ENCODE results near the gene SASH1. TPM values are rescaled to one million over a fixed set of nuclear protein-coding genes. Genes with fewer than 3 reads are reported as not detected.

The SASH1 gene
- polyA plus RNA-seq, 6 donors from 2014 or later = not detected

GRCh38 chr6:148440877-148441453, 98.3 kb downstream of the SASH1 start:
- no peaks in the 10 kb centered on the region for H3K9me3 Mint-ChIP-seq
- no peak for ATAC-seq (ENCODE audit: low read depth in 2 of 2)
- H3K36me3 Mint-ChIP-seq = no peaks in the 10 kb centered on the region
- peaks cover 24 to 30% (median 30%) of the 10 kb centered on the region in 3 donors for H3K27me3 Mint-ChIP-seq
- DNase-seq = no peak
- no peak overlapping the region for H3K27ac Mint-ChIP-seq
- no peak overlapping the region for H3K4me3 Mint-ChIP-seq
- no peaks in the 10 kb centered on the region for H3K4me1 Mint-ChIP-seq

DNA sequence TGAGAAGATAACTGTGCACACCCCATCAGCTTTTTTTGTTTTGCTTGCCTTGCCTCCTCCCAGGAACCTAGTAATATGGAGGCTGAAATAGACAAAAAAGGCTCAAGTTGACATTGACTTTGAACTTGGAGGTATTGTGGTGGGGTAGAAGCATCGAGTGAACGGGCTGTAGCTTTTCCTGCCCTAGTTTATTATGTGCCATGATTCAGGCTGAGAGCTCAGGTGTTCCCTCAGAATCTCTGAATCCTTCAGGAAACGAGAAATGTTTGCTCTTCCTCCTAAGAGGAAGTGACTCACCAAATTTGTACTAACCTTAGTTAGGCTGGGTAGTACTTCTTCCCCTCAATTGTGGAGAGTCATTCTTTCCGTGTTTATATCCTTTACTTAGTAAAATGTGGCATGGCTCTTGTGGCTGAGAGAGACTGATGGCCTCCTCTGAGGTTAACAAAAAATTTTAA, 98.8 kb downstream of the SASH1 start:
- H3K36me3 Mint-ChIP-seq = no peaks in the 10 kb centered on the region
- ATAC-seq (ENCODE audit: low read depth in 2 of 2) (no peak), DNase-seq (no peak)
- H3K27ac Mint-ChIP-seq = no peak overlapping the region
- H3K9me3 Mint-ChIP-seq = no peaks in the 10 kb centered on the region
- H3K27me3 Mint-ChIP-seq = peaks cover 25 to 35% (median 28%) of the 10 kb centered on the region in 3 donors
- no peak overlapping the region for H3K4me3 Mint-ChIP-seq
- H3K4me1 Mint-ChIP-seq = no peaks in the 10 kb centered on the region

DNA sequence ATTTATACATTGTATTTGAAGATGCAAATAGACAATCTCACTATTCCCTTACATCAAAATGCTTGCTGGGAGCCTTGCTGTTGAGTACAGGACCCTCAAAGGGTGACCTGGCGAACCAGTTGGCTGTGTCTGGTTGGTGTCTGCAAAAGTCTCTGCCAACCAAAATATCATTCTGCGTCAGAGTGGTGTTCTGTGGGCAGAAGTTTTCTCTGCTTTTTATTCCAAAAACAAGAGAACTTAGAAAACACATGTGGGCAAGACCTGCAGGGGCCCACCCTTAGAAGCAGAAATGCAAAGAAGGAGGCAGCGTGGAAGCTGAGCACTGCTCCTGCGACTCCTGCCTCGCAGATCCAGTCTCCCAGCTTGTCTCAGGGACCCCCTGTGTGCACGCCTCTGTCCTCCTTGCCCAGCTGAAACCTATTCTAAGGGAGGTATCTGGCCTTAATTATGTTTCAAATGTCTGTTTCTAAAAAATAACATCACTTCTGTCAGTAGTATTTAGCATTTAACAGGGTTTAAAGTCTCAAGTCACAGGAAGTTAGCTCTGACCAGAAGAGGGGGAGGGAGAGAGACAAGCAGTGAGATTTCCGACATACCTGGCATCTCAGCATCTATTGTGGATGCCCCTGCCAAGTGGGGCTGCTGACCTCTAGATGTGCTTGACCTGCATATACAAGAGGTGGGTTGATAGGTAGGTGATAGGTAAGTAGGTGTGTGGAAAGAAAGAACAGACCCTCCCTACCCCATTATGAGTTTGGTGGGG, 101.3 kb downstream of the SASH1 start:
- no peak overlapping the region for H3K27ac Mint-ChIP-seq

DNA sequence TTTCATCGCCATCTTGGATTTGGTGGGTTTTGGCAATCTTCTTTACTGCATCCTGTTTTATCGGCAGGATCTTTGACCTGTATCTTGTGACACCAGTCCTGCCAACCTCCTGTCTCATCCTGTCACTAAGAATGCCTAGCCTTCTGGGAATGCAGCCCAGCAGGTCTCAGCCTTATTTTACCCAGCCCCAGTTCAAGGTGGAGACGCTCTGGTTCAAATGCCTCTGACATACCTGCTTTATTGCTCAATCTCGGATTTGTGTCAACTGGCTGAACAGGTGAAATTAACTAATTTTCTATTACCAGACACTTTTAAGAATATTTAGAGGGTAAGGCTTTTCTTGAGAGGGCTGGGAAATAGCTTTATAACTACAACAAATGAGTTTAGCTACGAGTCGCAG, 102.5 kb downstream of the SASH1 start:
- Mint-ChIP-seq H3K36me3 (no peaks in the 10 kb centered on the region), H3K4me1 (no peaks in the 10 kb centered on the region), H3K27ac (no peak overlapping the region), H3K4me3 (no peak overlapping the region), H3K27me3 (peaks cover 24 to 54% (median 36%) of the 10 kb centered on the region in 3 donors), H3K9me3 (no peaks in the 10 kb centered on the region)
- ATAC-seq (ENCODE audit: low read depth in 2 of 2) (no peak), DNase-seq (no peak)

More for the DNA sequence above, 101.3 kb downstream of the SASH1 start:
- Mint-ChIP-seq H3K4me1 (no peaks in the 10 kb centered on the region), H3K4me3 (no peak overlapping the region), H3K36me3 (no peaks in the 10 kb centered on the region), H3K9me3 (no peaks in the 10 kb centered on the region), H3K27me3 (peaks cover 30 to 51% (median 39%) of the 10 kb centered on the region in 3 donors)
- DNase-seq (no peak), ATAC-seq (ENCODE audit: low read depth in 2 of 2) (no peak)

DNA sequence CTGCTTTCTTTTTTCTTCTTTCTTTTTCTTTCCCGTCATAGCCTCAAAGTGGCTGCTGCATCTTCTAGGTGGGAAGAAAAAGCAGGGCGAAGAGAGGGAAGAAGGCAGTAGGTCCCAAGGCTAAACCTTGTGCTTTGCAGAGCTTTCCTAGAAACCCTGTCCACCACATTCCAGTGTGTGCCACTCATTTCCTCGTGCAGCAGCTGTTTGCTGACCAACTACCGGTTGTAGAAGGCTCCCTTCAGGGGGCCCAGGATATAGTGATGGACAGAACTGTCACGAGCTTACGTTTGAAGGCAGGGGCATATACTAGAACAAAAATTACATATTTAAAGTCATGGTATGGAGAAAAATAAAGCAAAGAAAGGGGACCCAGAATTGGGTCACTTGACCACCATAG, 103.0 kb downstream of the SASH1 start:
- Mint-ChIP-seq H3K4me1 (no peaks in the 10 kb centered on the region), H3K4me3 (no peak overlapping the region), H3K27ac (no peak overlapping the region), H3K27me3 (peaks cover 21 to 54% (median 33%) of the 10 kb centered on the region in 3 donors), H3K9me3 (no peaks in the 10 kb centered on the region), H3K36me3 (no peaks in the 10 kb centered on the region)
- no peak for DNase-seq
- ATAC-seq (ENCODE audit: low read depth in 2 of 2) = no peak

GRCh38 chr6:148446681-148447080, 104.0 kb downstream of the SASH1 start:
- no peak for DNase-seq
- peak overlapping the region in 1 of 6 donors; percentile 68 for H3K27ac Mint-ChIP-seq
- ATAC-seq (ENCODE audit: low read depth in 2 of 2) = no peak
- no peak overlapping the region for H3K4me3 Mint-ChIP-seq
- H3K4me1 Mint-ChIP-seq = no peaks in the 10 kb centered on the region
- no peaks in the 10 kb centered on the region for H3K9me3 Mint-ChIP-seq
- H3K27me3 Mint-ChIP-seq = peaks cover 21 to 60% (median 34%) of the 10 kb centered on the region in 3 donors
- no peaks in the 10 kb centered on the region for H3K36me3 Mint-ChIP-seq

GRCh38 chr6:148447521-148448230, 105.0 kb downstream of the SASH1 start:
- Mint-ChIP-seq H3K4me1 (no peaks in the 10 kb centered on the region), H3K27me3 (peaks cover 21 to 57% (median 34%) of the 10 kb centered on the region in 3 donors), H3K27ac (peak overlapping the region in 1 of 6 donors; percentile 53), H3K36me3 (no peaks in the 10 kb centered on the region), H3K4me3 (no peak overlapping the region), H3K9me3 (no peaks in the 10 kb centered on the region)
- DNase-seq = no peak
- no peak for ATAC-seq (ENCODE audit: low read depth in 2 of 2)

DNA sequence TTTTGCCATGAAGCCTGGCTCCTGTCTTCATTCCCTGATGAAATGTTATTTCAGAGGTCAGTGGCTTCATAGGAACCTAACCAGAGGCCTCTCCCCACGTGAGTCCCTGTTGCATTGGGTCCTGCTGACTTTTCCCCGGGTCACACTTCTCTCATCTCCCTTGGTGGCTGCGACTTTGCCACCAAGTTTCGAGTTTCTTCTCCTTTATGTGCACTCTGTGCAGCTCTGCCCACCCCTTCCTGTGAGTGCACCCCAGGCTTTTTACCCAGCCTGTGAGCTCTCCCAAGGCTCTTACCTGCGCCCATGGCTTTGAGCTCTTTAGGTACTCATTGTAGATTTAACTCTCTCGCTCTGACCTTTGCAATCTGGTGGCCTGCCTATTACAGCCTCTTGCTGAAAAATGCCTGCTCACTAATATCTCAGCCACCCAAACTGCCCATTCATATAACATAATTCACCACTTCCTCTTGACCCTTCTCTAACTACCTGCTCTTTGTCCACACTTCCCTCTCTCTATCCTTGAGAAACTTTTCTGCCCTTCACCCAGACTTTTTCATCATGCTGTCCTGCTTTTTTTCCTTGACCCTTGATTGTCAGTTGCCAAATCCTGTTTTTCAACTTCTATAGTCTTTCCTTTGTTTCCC, 105.9 kb downstream of the SASH1 start:
- DNase-seq (no peak), ATAC-seq (ENCODE audit: low read depth in 2 of 2) (no peak)
- Mint-ChIP-seq H3K27ac (peak overlapping the region in 2 of 6 donors; percentile 53 to 63), H3K36me3 (no peaks in the 10 kb centered on the region), H3K27me3 (peaks cover 25 to 57% (median 34%) of the 10 kb centered on the region in 3 donors), H3K4me1 (no peaks in the 10 kb centered on the region), H3K9me3 (no peaks in the 10 kb centered on the region), H3K4me3 (no peak overlapping the region)

DNA sequence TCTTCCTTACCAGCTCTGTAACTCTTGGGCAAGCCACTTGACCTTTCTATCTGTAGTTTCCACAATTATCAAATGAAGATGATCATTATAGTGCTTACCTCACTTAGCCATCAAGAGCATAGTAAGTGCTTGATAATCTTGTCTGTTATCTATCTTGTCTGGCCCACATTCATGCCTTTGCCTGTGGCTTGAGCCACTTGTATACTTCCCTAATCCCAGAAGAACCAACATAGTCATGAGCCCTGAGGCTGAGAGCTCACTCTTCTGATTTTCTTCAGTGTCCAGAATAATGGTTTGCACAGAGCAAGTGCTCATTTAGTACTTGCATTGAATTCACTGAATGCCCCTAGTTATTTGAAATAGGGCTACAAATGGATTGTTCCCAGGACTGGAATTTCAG, 108.2 kb downstream of the SASH1 start:
- H3K27me3 Mint-ChIP-seq = peaks cover 24 to 54% (median 30%) of the 10 kb centered on the region in 3 donors
- no peak overlapping the region for H3K27ac Mint-ChIP-seq
- DNase-seq = no peak
- no peak overlapping the region for H3K4me3 Mint-ChIP-seq
- H3K4me1 Mint-ChIP-seq = no peaks in the 10 kb centered on the region
- H3K9me3 Mint-ChIP-seq = no peaks in the 10 kb centered on the region
- no peak for ATAC-seq (ENCODE audit: low read depth in 2 of 2)
- no peaks in the 10 kb centered on the region for H3K36me3 Mint-ChIP-seq

- DNase-seq (no peak), ATAC-seq (ENCODE audit: low read depth in 2 of 2) (no peak)
- Mint-ChIP-seq H3K36me3 (no peaks in the 10 kb centered on the region), H3K27me3 (peaks cover 26 to 52% (median 32%) of the 10 kb centered on the region in 3 donors), H3K4me1 (no peaks in the 10 kb centered on the region), H3K9me3 (no peaks in the 10 kb centered on the region), H3K27ac (no peak overlapping the region), H3K4me3 (no peak overlapping the region)
Measured at GRCh38 chr6:148451690-148452089, 109.1 kb downstream of the SASH1 start.

- ATAC-seq (ENCODE audit: low read depth in 2 of 2) (no peak), DNase-seq (no peak)
- Mint-ChIP-seq H3K27ac (no peak overlapping the region), H3K4me3 (no peak overlapping the region), H3K9me3 (no peaks in the 10 kb centered on the region), H3K27me3 (peaks cover 17 to 42% (median 26%) of the 10 kb centered on the region in 3 donors), H3K36me3 (no peaks in the 10 kb centered on the region), H3K4me1 (no peaks in the 10 kb centered on the region)
Measured at GRCh38 chr6:148452876-148453275, 110.2 kb downstream of the SASH1 start.

- H3K36me3 Mint-ChIP-seq = no peaks in the 10 kb centered on the region
- no peak overlapping the region for H3K4me3 Mint-ChIP-seq
- H3K27me3 Mint-ChIP-seq = peaks cover 8 to 32% (median 19%) of the 10 kb centered on the region in 3 donors
- H3K4me1 Mint-ChIP-seq = no peaks in the 10 kb centered on the region
- no peaks in the 10 kb centered on the region for H3K9me3 Mint-ChIP-seq
- DNase-seq (no peak), ATAC-seq (ENCODE audit: low read depth in 2 of 2) (no peak)
- H3K27ac Mint-ChIP-seq = peak overlapping the region in 1 of 6 donors; percentile 65
Measured at GRCh38 chr6:148453906-148454305, 111.3 kb downstream of the SASH1 start.

DNA sequence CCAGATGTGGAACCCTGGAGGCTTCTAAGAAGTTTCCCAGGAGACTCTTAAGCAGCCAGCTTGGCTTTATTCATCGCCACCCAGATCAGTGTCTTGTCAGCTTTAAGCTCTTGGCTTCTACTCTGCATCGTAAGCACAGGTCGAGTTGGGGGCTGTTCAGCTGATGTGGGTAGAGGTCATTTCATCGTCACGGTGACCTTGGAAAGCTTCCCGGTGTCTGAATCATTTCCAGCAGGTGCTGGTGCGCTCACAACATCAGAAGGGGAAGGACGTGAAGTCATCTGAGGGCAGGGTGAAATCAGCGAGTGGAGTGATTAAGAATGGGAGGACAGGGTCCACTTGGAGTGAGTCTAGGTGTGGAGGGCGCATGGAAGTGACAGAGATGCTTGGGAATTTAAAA, 112.6 kb downstream of the SASH1 start:
- no peaks in the 10 kb centered on the region for H3K9me3 Mint-ChIP-seq
- ATAC-seq (ENCODE audit: low read depth in 2 of 2) = no peak
- H3K36me3 Mint-ChIP-seq = no peaks in the 10 kb centered on the region
- DNase-seq = no peak
- H3K27ac Mint-ChIP-seq = no peak overlapping the region
- H3K4me1 Mint-ChIP-seq = no peaks in the 10 kb centered on the region
- H3K27me3 Mint-ChIP-seq = peaks cover 8 to 25% (median 19%) of the 10 kb centered on the region in 3 donors
- H3K4me3 Mint-ChIP-seq = no peak overlapping the region

Measured in naive B cell (primary cell).